ENCODE data around the gene MACROD2. TPM values are rescaled to one million over a fixed set of nuclear protein-coding genes. Genes with fewer than 3 reads are reported as not detected.

The MACROD2 gene
- polyA plus RNA-seq, 2 of the 4 experiments (the other 2 are of a cell fraction), result 0.96 to 1.3 TPM

DNA sequence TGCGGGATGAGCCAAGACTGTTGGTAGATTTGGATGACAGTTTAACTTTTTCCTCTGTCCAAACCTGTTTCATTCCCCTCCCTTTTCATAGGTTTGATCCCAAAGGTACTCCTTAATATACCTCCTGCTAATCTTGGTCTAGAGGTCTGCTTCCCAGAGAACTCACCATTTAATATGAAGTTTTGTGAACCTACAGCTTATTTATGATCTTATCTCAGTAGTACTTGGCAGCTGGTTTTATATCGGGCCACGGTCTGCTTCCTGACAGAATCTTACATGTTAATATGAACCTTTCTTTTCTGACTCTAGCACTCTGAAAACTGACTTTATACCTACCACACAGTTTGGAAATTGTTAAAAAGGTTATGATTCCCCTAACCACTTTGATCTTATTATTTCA is 138.7 kb downstream of the MACROD2 start:
- Histone ChIP-seq H3K4me3 (no peak overlapping the region), H3K4me2 (no peak overlapping the region), H3K9me3 (no peaks in the 10 kb centered on the region; the same call in 2 of the 3 replicates), H3K4me1 (no peaks in the 10 kb centered on the region), H3K27ac (no peak overlapping the region)
- 60% methylated on average over 3 of the region's 3 CpGs for WGBS (ENCODE audit: missing lambda C conversion rate)
- POLR2A ChIA-PET, result no interaction called here
- CTCF ChIA-PET, result interaction anchor here (0.6 to 0.9 kb wide), 2 partner anchors 8 to 10 kb away, joined by 3 to 4 read pairs; no protein-coding TSS in a partner anchor
- TF ChIP-seq MAFK (IDR thresholded peaks at IDR 0.05; ENCODE audit: partially characterized antibody), result no peak
- no peak for TF ChIP-seq ZFP36 (IDR thresholded peaks at IDR 0.05; ENCODE audit: borderline replicate concordance, partially characterized antibody)
- TF ChIP-seq CEBPB (IDR thresholded peaks at IDR 0.05), result no peak
- TF ChIP-seq, protein P1, sequence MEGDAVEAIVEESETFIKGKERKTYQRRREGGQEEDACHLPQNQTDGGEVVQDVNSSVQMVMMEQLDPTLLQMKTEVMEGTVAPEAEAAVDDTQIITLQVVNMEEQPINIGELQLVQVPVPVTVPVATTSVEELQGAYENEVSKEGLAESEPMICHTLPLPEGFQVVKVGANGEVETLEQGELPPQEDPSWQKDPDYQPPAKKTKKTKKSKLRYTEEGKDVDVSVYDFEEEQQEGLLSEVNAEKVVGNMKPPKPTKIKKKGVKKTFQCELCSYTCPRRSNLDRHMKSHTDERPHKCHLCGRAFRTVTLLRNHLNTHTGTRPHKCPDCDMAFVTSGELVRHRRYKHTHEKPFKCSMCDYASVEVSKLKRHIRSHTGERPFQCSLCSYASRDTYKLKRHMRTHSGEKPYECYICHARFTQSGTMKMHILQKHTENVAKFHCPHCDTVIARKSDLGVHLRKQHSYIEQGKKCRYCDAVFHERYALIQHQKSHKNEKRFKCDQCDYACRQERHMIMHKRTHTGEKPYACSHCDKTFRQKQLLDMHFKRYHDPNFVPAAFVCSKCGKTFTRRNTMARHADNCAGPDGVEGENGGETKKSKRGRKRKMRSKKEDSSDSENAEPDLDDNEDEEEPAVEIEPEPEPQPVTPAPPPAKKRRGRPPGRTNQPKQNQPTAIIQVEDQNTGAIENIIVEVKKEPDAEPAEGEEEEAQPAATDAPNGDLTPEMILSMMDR (IDR thresholded peaks at IDR 0.05), result no peak
- no peak for TF ChIP-seq CBX2 (IDR thresholded peaks at IDR 0.05; ENCODE audit: borderline replicate concordance, low read depth)
- no peak for TF ChIP-seq HOXA7 (CRISPR knock-in tag; IDR thresholded peaks at IDR 0.05)
- TF ChIP-seq JUNB (IDR thresholded peaks at IDR 0.05), result no peak
- TF ChIP-seq FOSB (CRISPR knock-in tag; IDR thresholded peaks at IDR 0.05), result no peak
- no peak for TF ChIP-seq TP53 (CRISPR knock-in tag; IDR thresholded peaks at IDR 0.05)
- TF ChIP-seq ZNF302 (CRISPR knock-in tag; IDR thresholded peaks at IDR 0.05), result no peak
- TF ChIP-seq POLR2AphosphoS2 (conservative IDR thresholded peaks at IDR 0.05; ENCODE audit: low read length), result no peak
- FAIRE-seq, result no peak
- no peak for ATAC-seq
- no peak for DNase-seq (ENCODE audit: low read depth in 1 of 2, low spot score in 1 of 2)

DNA sequence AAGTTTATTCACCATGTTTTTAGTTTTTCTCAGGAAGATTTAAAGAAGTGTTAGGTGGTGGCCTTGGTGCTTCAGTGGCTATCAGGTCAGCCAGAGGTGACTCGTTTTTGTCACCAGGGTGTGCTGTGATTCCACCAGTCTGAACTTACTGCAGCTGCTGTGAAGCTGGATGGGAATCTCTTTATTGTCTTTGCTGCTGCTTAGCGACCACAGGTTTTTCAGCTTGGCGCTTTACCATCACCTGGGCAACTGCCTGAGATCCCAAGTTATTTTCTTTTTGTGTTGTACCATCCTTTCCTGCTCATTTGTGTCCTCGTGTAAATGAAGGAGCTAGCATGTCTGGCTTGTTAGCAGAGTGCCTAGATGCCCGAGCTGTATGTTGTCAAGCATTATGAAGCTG is 146.9 kb downstream of the MACROD2 start:
- FAIRE-seq, result peak; percentile 92
- ATAC-seq, result peak; percentile 97 to 98
- peak; percentile 58 to 79 for DNase-seq (ENCODE audit: low read depth in 1 of 2, low spot score in 1 of 2)
- ChIA-PET POLR2A (no interaction called here), CTCF (interaction anchor here (0.7 to 1.7 kb wide), 9 partner anchors 9 to 1673 kb away, joined by 3 to 6 read pairs (median 4); no protein-coding TSS in a partner anchor)
- Histone ChIP-seq H3K27ac (no peak overlapping the region), H3K4me1 (peaks cover 17% of the 10 kb centered on the region; the same call in 2 of the 3 replicates), H3K9me3 (no peaks in the 10 kb centered on the region), H3K4me3 (no peak overlapping the region), H3K4me2 (peak overlapping the region; percentile 38)
- 16% methylated on average over 5 of the region's 5 CpGs for WGBS (ENCODE audit: missing lambda C conversion rate)
- TF ChIP-seq ZFP36 (IDR thresholded peaks at IDR 0.05; ENCODE audit: borderline replicate concordance, partially characterized antibody) (no peak), SMC3 (IDR thresholded peaks at IDR 0.05) (peak; percentile 92), RAD21 (conservative IDR thresholded peaks at IDR 0.05 in 1 of 2, IDR thresholded peaks at IDR 0.05 in 1 of 2) (peak; percentile 85 to 94), EP300 (IDR thresholded peaks at IDR 0.05) (no peak)
- TF ChIP-seq, protein P1 (IDR thresholded peaks at IDR 0.05), result peak; percentile 85

DNA sequence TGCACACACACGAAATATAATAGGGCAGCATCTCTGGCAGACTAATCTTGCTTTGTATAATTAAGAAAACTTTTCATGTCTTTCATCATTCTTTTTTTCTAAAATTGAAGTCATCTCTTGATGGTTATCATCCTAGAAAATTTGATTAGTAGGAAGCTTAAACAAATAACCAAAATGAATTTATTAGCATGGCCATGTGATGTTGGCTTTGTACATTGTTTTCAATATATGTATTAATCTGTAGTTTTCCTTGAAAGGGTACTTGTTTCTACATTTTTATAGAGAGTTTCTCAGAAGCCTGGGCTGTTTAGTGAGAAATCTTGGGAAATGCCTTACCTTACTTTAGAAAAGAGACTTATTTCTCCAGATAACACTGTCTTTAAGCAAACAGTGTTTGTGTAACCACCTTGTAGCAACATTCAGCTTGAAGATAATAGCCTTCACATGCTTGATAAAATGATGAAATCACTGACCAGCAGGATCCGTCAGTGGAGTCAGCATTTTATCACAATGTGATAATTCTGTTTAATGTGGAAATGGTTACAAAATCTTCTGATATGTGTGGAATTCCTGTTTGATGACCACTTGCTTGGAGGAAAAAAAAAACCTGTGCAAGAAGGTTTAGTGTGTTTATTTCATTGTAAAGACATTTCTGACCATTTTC is 147.8 kb downstream of the MACROD2 start:
- DNase-seq (ENCODE audit: low read depth in 1 of 2, low spot score in 1 of 2) (peak in 1 of 2 experiments; percentile 42), ATAC-seq (peak in 1 of 2 experiments; percentile 43; a peak in 2 of 6 replicates), FAIRE-seq (peak; percentile 83)
- ChIA-PET CTCF (interaction anchor here (0.9 to 1.3 kb wide), 4 partner anchors 8 to 1672 kb away, joined by 3 to 4 read pairs (median 4); no protein-coding TSS in a partner anchor), POLR2A (interaction anchor here (0.7 kb wide), 1 partner anchor 569 kb away, joined by 3 read pairs; no protein-coding TSS in a partner anchor)
- Histone ChIP-seq H3K4me3 (no peak overlapping the region), H3K4me2 (peak overlapping the region; percentile 26), H3K27ac (no peak overlapping the region), H3K9me3 (no peaks in the 10 kb centered on the region), H3K4me1 (peaks cover 17% of the 10 kb centered on the region; the same call in 2 of the 3 replicates)
- TF ChIP-seq MAFK (IDR thresholded peaks at IDR 0.05; ENCODE audit: partially characterized antibody), result peak; percentile 67
- peak; percentile 50 to 69; a peak in 2 of 5 replicates for TF ChIP-seq EP300 (IDR thresholded peaks at IDR 0.05)
- TF ChIP-seq, protein P1 (IDR thresholded peaks at IDR 0.05), result no peak
- TF ChIP-seq, protein P2, sequence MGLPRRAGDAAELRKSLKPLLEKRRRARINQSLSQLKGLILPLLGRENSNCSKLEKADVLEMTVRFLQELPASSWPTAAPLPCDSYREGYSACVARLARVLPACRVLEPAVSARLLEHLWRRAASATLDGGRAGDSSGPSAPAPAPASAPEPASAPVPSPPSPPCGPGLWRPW (IDR thresholded peaks at IDR 0.05), result peak; percentile 59; the same call in 1 of the 2 replicates
- TF ChIP-seq, protein P3, sequence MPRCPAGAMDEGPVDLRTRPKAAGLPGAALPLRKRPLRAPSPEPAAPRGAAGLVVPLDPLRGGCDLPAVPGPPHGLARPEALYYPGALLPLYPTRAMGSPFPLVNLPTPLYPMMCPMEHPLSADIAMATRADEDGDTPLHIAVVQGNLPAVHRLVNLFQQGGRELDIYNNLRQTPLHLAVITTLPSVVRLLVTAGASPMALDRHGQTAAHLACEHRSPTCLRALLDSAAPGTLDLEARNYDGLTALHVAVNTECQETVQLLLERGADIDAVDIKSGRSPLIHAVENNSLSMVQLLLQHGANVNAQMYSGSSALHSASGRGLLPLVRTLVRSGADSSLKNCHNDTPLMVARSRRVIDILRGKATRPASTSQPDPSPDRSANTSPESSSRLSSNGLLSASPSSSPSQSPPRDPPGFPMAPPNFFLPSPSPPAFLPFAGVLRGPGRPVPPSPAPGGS (IDR thresholded peaks at IDR 0.05), result 0 out of 3 replicates have a peak, but pooled peaks have one; percentile 41
- TF ChIP-seq CBX2 (IDR thresholded peaks at IDR 0.05; ENCODE audit: borderline replicate concordance, low read depth), result no peak
- TF ChIP-seq CEBPB (IDR thresholded peaks at IDR 0.05), result peak in 1 of 2 experiments; percentile 82; a peak in 2 of 4 replicates
- no peak for TF ChIP-seq ESRRA (IDR thresholded peaks at IDR 0.05; ENCODE audit: borderline replicate concordance, low read length)
- TF ChIP-seq RFX5 (IDR thresholded peaks at IDR 0.05), result no peak
- peak; percentile 41; the same call in 1 of the 2 replicates for TF ChIP-seq JUNB (IDR thresholded peaks at IDR 0.05)
- peak in 1 of 2 experiments; percentile 28; a peak in 1 of 5 replicates for TF ChIP-seq RAD21 (conservative IDR thresholded peaks at IDR 0.05 in 1 of 2, IDR thresholded peaks at IDR 0.05 in 1 of 2)
- peak; percentile 20; the same call in 1 of the 3 replicates for TF ChIP-seq SMC3 (IDR thresholded peaks at IDR 0.05)
- TF ChIP-seq HOXA7 (CRISPR knock-in tag; IDR thresholded peaks at IDR 0.05), result no peak
- 11% methylated on average over 2 of the region's 2 CpGs for WGBS (ENCODE audit: missing lambda C conversion rate)

All from A549 (cell line).